GM10248 (cell line): Measurements from ENCODE around the gene SCGN.

Experiments
- CTCF ChIA-PET: fragments of 300-600 bp; sonication (Branson Sonifier 250); formaldehyde crosslinking; extraction: SDS; loops from one replicate; lab custom pipeline; 2021; ENCODE audit warnings: antibody characterized with exemption; lab: Yijun Ruan, JAX
- POLR2A ChIA-PET: fragments of 350-650 bp; sonication (Branson Sonifier 250); formaldehyde crosslinking; extraction: SDS; loops from one replicate; lab custom pipeline; 2020; ENCODE audit warnings: antibody characterized with exemption; lab: Yijun Ruan, JAX
- DNase-seq: peaks from one replicate; pipeline ENCODE4 v3.0.0; 2012; ENCODE audit errors: extremely low spot score
- CTCF ChIP-seq: IDR thresholded peaks from 2 replicates; pipeline ENCODE4 v1.5.1; 2012; ENCODE audit warnings: mild to moderate bottlenecking, low read depth; ENCODE audit errors: extremely low read depth, missing control alignments, control extremely low read depth

The SCGN gene

DNA sequence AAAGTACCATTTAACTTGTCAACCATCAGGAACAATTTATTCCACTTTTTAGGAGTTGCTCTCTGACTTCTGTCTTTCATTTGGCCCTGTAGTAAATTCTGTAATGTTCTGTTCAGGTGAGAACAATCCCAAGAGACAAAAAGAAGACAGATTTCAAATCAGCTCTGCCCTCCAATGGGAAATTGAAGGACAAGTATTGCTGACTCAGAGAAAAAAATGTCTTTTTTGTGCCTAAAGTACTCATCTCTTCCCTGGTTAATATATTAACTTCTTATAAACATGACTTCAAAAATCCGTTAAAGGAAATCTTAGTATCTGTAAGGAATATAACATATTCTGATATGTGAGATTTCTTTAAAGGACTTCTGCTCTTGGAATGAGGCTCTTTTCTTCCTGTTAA is 38.6 kb upstream of the SCGN start:
- POLR2A ChIA-PET = no interaction called here
- CTCF ChIA-PET = no interaction called here
- no peak for DNase-seq
- TF ChIP-seq CTCF = no peak

DNA sequence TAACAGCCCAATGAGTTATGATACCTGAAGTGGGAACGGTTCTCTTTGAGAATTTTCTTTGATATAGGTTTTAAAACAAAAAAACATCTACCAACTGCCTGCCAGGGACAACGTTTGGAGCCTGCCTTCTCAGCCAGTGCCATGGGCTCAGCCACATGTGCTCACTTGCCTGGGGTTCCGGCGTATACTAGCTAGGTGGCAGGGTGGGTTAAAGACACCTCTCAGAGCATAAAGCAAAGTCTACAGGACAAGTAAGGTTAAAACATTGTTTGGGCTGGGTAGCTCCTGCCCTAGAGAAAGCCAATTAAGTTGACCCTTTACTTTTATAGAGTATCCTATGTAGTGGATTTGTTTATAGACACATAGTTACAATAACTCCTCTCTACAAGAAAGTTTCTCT is 38.0 kb upstream of the SCGN start:
- POLR2A ChIA-PET = no interaction called here
- CTCF ChIA-PET = interaction anchor here (1.0 to 1.2 kb wide), 2 partner anchors 9 to 11 kb away, joined by 3 read pairs; no protein-coding TSS in a partner anchor
- no peak for DNase-seq
- TF ChIP-seq CTCF = no peak

GRCh38 chr6:25615471-25615870 is 36.5 kb upstream of the SCGN start:
- ChIA-PET POLR2A (no interaction called here), CTCF (no interaction called here)
- no peak for TF ChIP-seq CTCF
- no peak for DNase-seq

- ChIA-PET POLR2A (no interaction called here), CTCF (interaction anchor here (0.8 to 1.6 kb wide), 3 partner anchors 11 to 61 kb away, joined by 3 to 5 read pairs (median 4); no protein-coding TSS in a partner anchor)
- no peak for TF ChIP-seq CTCF
- DNase-seq = peak; percentile 42
Measured at GRCh38 chr6:25617997-25618396, 34.0 kb upstream of the SCGN start.

DNA sequence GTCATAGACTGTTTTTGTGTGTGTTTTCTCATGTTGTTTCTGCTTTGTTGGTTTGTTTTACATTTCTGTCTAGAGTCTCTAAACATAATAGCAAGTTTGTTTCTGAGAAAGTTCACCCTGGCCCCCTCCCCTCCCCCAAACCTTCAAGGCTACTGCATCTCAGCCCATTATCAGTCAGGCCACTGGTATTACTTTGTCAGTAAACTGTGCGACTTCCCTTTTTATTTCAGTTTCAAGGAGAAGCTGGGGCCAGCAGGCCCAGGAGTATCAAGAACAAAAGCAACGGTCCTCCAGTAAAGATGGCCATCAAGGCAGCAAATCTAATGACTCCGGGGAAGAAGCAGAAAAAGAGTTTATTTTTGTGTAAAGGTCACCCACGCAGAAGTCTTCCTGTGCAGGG is 32.8 kb upstream of the SCGN start:
- no peak for DNase-seq

GRCh38 chr6:25620391-25620790 is 31.6 kb upstream of the SCGN start:
- ChIA-PET CTCF (no interaction called here), POLR2A (no interaction called here)
- TF ChIP-seq CTCF = no peak
- no peak for DNase-seq

More for the DNA sequence above, 32.8 kb upstream of the SCGN start:
- ChIA-PET POLR2A (no interaction called here), CTCF (interaction anchor here (1.0 kb wide), 1 partner anchor 11 kb away, joined by 3 read pairs; no protein-coding TSS in a partner anchor)
- no peak for TF ChIP-seq CTCF
